Right lobe of liver (tissue), 6 donors: Measurements from ENCODE around the gene KCNQ2. TPM values are rescaled to one million over a fixed set of nuclear protein-coding genes. Genes with fewer than 3 reads are reported as not detected.

ENCODE experiments used
- ATAC-seq, 4 donors: fragments of 200-7000 bp; cut with Tn5 transposase; one replicate each; pipeline ENCODE4 v1.9.1; 2020; ENCODE audit warnings: mild to moderate bottlenecking in 4 of 4, moderate library complexity in 4 of 4
- DNase-seq, 3 donors: peaks; one replicate each; pipeline ENCODE4 v3.0.0-alpha.2; 2020
- H3K27ac ChIP-seq, 3 donors: fragments of 200-600 bp; one replicate each; pipeline ENCODE4 v1.8.0; 2022
- H3K27me3 ChIP-seq, 2 donors: fragments of 200-600 bp; one replicate each; pipeline ENCODE4 v1.8.0; 2022
- H3K36me3 ChIP-seq, 4 donors: fragments of 200-600 bp; sonication (generic) in 1 of 4; one replicate each; pipeline versions ENCODE4 v1.5.1 to v1.8.0; 2017 to 2022; ENCODE audit warnings: control low read depth in 1 of 4
- H3K4me1 ChIP-seq, 4 donors: fragments of 200-600 bp; sonication (generic) in 1 of 4; one replicate each; pipeline versions ENCODE4 v1.5.1 to v1.8.0; 2017 to 2022; ENCODE audit warnings: control low read depth in 1 of 4
- H3K4me3 ChIP-seq, 3 donors: fragments of 200-600 bp; one replicate each; pipeline ENCODE4 v1.8.0; 2022
- H3K9me3 ChIP-seq, 4 donors: fragments of 200-600 bp; sonication (generic) in 1 of 4; one replicate each; pipeline versions ENCODE4 v1.5.1 to v1.8.0; 2017 to 2022; ENCODE audit warnings: control low read depth in 1 of 4
- CTCF ChIP-seq, 4 donors: fragments of 200-600 bp in 3 of 4; fragments of 450-650 bp in 1 of 4; IDR thresholded peaks; one replicate each; pipeline versions ENCODE4 v1.5.1 to v1.8.0; 2016 to 2022; ENCODE audit warnings: antibody characterized with exemption in 4 of 4, mild to moderate bottlenecking in 2 of 4
- POLR2A ChIP-seq: fragments of 450-650 bp; IDR thresholded peaks from one replicate; pipeline ENCODE4 v1.6.1; 2017; ENCODE audit warnings: antibody characterized with exemption, mild to moderate bottlenecking
- WGBS: methylation state at CpG from one replicate; pipeline ENCODE4 v1.1.6; 2018; ENCODE audit warnings: low coverage, low lambda C conversion rate; ENCODE audit not compliant: insufficient coverage; ENCODE audit errors: missing lambda C conversion rate; 5-methylcytosine and 5-hydroxymethylcytosine counted together
- intact Hi-C, 2 donors: fragments of 100-400 bp; cut with DNase I; formaldehyde crosslinking; loops; one replicate each; pipeline versions ENCODE4 v1.11.2 to v1.14.1; 2022
- total RNA-seq, 6 experiments: library from RNA; depleted of rRNA in 2 of 6; stranded (reverse); fragments of >200 nt in 2 of 6; fragmentation: NEBNext Ultra II Directional in 3 of 6; extraction: Animal tissue kit (Norgen Biotek cat#: 25700) in 3 of 6; gene quantifications; one replicate each; pipeline versions ENCODE4 v1.1.0 to v1.2.4, GENCODE V29; 2016 to 2023
- donor health status: DM: no; HTN: yes; CAD: no.
- donor health status: DM: no; HTN: no; CAD: no.
- donor health status: DM: no; HTN: no; CAD: no.
- donor health status: DM: no; HTN: yes; CAD: no.
- donor health status: DM: no; HTN: yes; CAD: no.

KCNQ2 gene
- total RNA-seq, 6 experiments from 2014 or later: not detected

- no peak for ATAC-seq
- no peak for DNase-seq
- TF ChIP-seq CTCF (IDR thresholded peaks at IDR 0.05) (no peak), POLR2A (no peak)
- Histone ChIP-seq H3K9me3 (no peaks in the 10 kb centered on the region), H3K4me3 (no peak overlapping the region), H3K27me3 (no peaks in the 10 kb centered on the region), H3K4me1 (no peaks in the 10 kb centered on the region), H3K36me3 (no peaks in the 10 kb centered on the region), H3K27ac (no peak overlapping the region)
- WGBS: 64% methylated on average over 9 of the region's 34 CpGs
- intact Hi-C loops: no loop called here
Observed at GRCh38 chr20:63372971-63373885, 99.2 kb downstream of the KCNQ2 start.

- H3K4me1 ChIP-seq: no peaks in the 10 kb centered on the region
- no peak for DNase-seq
- H3K27ac ChIP-seq: no peak overlapping the region
- no peak overlapping the region for H3K4me3 ChIP-seq
- H3K36me3 ChIP-seq: no peaks in the 10 kb centered on the region
- TF ChIP-seq POLR2A: no peak
- TF ChIP-seq CTCF (IDR thresholded peaks at IDR 0.05): no peak
- ATAC-seq: no peak
- intact Hi-C loops: no loop called here
- H3K27me3 ChIP-seq: no peaks in the 10 kb centered on the region
- WGBS: 73% methylated on average over 16 of the region's 28 CpGs
- no peaks in the 10 kb centered on the region for H3K9me3 ChIP-seq
Observed at GRCh38 chr20:63371291-63371865, 101.1 kb downstream of the KCNQ2 start.

GRCh38 chr20:63370618-63371187, 101.8 kb downstream of the KCNQ2 start:
- H3K9me3 ChIP-seq: no peaks in the 10 kb centered on the region
- DNase-seq: no peak
- peaks cover 0 to under 1% (median 0%) of the 10 kb centered on the region in 4 donors for H3K4me1 ChIP-seq
- H3K27ac ChIP-seq: no peak overlapping the region
- no peaks in the 10 kb centered on the region for H3K36me3 ChIP-seq
- WGBS: 34% methylated on average over 8 of the region's 21 CpGs
- intact Hi-C loops: no loop called here
- H3K27me3 ChIP-seq: no peaks in the 10 kb centered on the region
- TF ChIP-seq POLR2A (no peak), CTCF (IDR thresholded peaks at IDR 0.05) (no peak)
- no peak overlapping the region for H3K4me3 ChIP-seq
- ATAC-seq: no peak

GRCh38 chr20:63369724-63370617, 102.5 kb downstream of the KCNQ2 start:
- TF ChIP-seq POLR2A: no peak
- TF ChIP-seq CTCF (IDR thresholded peaks at IDR 0.05): no peak
- no peaks in the 10 kb centered on the region for H3K36me3 ChIP-seq
- H3K27me3 ChIP-seq: no peaks in the 10 kb centered on the region
- H3K9me3 ChIP-seq: no peaks in the 10 kb centered on the region
- H3K4me3 ChIP-seq: no peak overlapping the region
- DNase-seq (no peak), ATAC-seq (no peak)
- 64% methylated on average over 9 of the region's 24 CpGs for WGBS
- intact Hi-C loops: no loop called here
- no peak overlapping the region for H3K27ac ChIP-seq
- peaks cover 0 to 5% (median 2%) of the 10 kb centered on the region in 4 donors for H3K4me1 ChIP-seq
